ENCODE measurements around the gene MAST4. TPM values are rescaled to one million over a fixed set of nuclear protein-coding genes. Genes with fewer than 3 reads are reported as not detected.
A peak's percentile ranks its signal among the peaks of the same experiment; 100 is the strongest.

Gene MAST4
- total RNA-seq, 2 donors from 2014 or later = 11.0 to 11.5 TPM

DNA sequence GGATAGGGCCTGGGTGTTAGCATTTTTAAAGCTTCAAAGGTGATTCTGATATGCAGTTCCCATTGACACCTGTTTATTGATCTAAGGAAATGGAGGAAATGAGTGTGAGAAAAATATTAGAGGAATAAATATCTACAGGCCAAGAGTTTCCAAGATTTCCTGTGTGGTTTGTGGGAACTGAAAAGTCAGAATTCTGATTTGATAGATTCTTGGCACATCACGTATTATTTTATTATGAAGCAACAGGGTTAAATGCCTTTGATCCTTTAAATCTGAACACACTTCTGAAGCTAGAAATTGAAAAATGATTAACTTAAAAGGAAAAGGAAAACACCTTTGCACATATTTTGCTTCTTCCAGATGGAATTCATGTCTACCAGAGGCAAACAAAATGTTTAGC is 486.7 kb downstream of the MAST4 start:
- Histone ChIP-seq H3K27me3 (ENCODE audit: control insufficient read depth, insufficient read depth, low read length, poor library complexity, severe bottlenecking) (no peaks in the 10 kb centered on the region), H3K36me3 (ENCODE audit: control insufficient read depth, insufficient read depth, low read length) (no peaks in the 10 kb centered on the region), H3K9me3 (ENCODE audit: control insufficient read depth, low read length) (no peaks in the 10 kb centered on the region), H3K4me3 (ENCODE audit: low read length) (no peak overlapping the region), H3K27ac (ENCODE audit: low read depth, low read length) (no peak overlapping the region), H3K4me1 (ENCODE audit: control insufficient read depth, insufficient read depth, low read length) (no peaks in the 10 kb centered on the region), H3K9ac (ENCODE audit: extremely low read depth, low read length, poor library complexity, severe bottlenecking) (no peak overlapping the region)
- TF ChIP-seq, protein P1, sequence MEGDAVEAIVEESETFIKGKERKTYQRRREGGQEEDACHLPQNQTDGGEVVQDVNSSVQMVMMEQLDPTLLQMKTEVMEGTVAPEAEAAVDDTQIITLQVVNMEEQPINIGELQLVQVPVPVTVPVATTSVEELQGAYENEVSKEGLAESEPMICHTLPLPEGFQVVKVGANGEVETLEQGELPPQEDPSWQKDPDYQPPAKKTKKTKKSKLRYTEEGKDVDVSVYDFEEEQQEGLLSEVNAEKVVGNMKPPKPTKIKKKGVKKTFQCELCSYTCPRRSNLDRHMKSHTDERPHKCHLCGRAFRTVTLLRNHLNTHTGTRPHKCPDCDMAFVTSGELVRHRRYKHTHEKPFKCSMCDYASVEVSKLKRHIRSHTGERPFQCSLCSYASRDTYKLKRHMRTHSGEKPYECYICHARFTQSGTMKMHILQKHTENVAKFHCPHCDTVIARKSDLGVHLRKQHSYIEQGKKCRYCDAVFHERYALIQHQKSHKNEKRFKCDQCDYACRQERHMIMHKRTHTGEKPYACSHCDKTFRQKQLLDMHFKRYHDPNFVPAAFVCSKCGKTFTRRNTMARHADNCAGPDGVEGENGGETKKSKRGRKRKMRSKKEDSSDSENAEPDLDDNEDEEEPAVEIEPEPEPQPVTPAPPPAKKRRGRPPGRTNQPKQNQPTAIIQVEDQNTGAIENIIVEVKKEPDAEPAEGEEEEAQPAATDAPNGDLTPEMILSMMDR (conservative IDR thresholded peaks at IDR 0.05) = no peak
- Mint-ChIP-seq H3K27me3 (ENCODE audit: insufficient read depth) (no peaks in the 10 kb centered on the region), H3K27ac (no peak overlapping the region), H3K9me3 (no peaks in the 10 kb centered on the region), H3K4me1 (peaks cover 14% of the 10 kb centered on the region), H3K4me3 (no peak overlapping the region), H3K36me3 (ENCODE audit: low read depth) (no peaks in the 10 kb centered on the region)
- DNase-seq = no peak
- 80 to 89% methylated on average over 1 of the region's 1 CpG for WGBS, 2 experiments (ENCODE audit: insufficient coverage in 1 of 2, insufficient read length in 1 of 2)

DNA sequence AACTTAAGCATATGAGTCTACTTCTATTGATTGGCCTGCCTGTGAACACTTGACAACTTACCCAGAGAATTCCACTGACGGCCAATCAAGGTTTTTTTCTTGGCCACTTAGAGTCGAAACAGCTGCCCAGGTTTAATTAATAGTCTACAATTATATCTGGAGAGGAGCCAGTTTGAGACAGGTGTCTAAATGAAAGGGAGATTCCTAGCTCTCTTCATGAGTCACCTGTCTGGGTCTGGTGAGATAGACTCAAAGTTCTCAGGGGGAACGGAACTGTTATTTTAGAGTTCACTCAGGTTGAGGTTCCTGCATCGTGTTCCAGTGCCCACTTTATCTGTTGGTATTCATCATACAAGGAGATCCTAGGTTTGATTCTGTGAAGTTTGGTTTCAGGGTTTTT is 489.4 kb downstream of the MAST4 start:
- DNase-seq = no peak
- Histone ChIP-seq H3K4me3 (ENCODE audit: low read length) (no peak overlapping the region), H3K27me3 (ENCODE audit: control insufficient read depth, insufficient read depth, low read length, poor library complexity, severe bottlenecking) (no peaks in the 10 kb centered on the region), H3K9me3 (ENCODE audit: control insufficient read depth, low read length) (no peaks in the 10 kb centered on the region), H3K9ac (ENCODE audit: extremely low read depth, low read length, poor library complexity, severe bottlenecking) (no peak overlapping the region), H3K27ac (ENCODE audit: low read depth, low read length) (no peak overlapping the region), H3K4me1 (ENCODE audit: control insufficient read depth, insufficient read depth, low read length) (no peaks in the 10 kb centered on the region), H3K36me3 (ENCODE audit: control insufficient read depth, insufficient read depth, low read length) (no peaks in the 10 kb centered on the region)
- WGBS, 2 experiments (ENCODE audit: insufficient coverage in 1 of 2, insufficient read length in 1 of 2) = 94 to 100% methylated on average over 2 to 4 of the region's 4 CpGs
- Mint-ChIP-seq H3K27me3 (ENCODE audit: insufficient read depth) (no peaks in the 10 kb centered on the region), H3K4me3 (no peak overlapping the region), H3K36me3 (ENCODE audit: low read depth) (no peaks in the 10 kb centered on the region), H3K27ac (peak overlapping the region; percentile 15), H3K4me1 (peaks cover 20% of the 10 kb centered on the region), H3K9me3 (no peaks in the 10 kb centered on the region)
- TF ChIP-seq, protein P1 (conservative IDR thresholded peaks at IDR 0.05) = no peak

DNA sequence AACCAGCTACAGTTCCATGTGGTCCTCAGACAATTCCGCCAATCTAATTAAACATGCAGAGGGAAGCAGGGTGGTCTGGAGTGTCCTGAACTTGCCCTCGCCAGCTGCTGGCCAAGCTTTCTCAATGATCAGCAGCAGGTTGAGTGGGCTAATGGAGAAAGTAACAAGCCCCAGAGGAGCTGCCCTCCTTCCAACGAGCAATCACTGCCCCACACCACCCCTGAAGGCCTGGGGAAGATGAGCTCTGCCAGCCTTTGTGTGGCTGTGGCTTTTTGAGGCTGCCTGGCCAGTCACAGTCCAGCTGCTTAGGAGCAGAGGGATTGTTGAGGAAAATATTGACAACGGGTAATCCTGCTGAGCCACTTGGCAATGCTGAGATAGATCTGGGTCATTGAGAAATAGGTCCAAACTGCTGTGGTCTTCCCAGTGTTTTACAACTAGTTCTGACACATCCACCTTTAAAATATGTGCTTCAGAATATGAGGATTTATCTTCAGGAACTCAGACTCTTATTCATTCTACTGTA is 493.1 kb downstream of the MAST4 start:
- H3K36me3 ChIP-seq (ENCODE audit: control insufficient read depth, insufficient read depth, low read length) = no peaks in the 10 kb centered on the region
- TF ChIP-seq, protein P1 (conservative IDR thresholded peaks at IDR 0.05) = no peak
- no peak overlapping the region for H3K27ac Mint-ChIP-seq
- H3K27me3 ChIP-seq (ENCODE audit: control insufficient read depth, insufficient read depth, low read length, poor library complexity, severe bottlenecking) = no peaks in the 10 kb centered on the region
- no peak overlapping the region for H3K4me3 ChIP-seq (ENCODE audit: low read length)
- no peaks in the 10 kb centered on the region for H3K27me3 Mint-ChIP-seq (ENCODE audit: insufficient read depth)
- H3K4me1 Mint-ChIP-seq = peaks cover 36% of the 10 kb centered on the region
- H3K27ac ChIP-seq (ENCODE audit: low read depth, low read length) = no peak overlapping the region
- no peak for DNase-seq
- H3K36me3 Mint-ChIP-seq (ENCODE audit: low read depth) = no peaks in the 10 kb centered on the region
- H3K4me3 Mint-ChIP-seq = no peak overlapping the region
- H3K4me1 ChIP-seq (ENCODE audit: control insufficient read depth, insufficient read depth, low read length) = peaks cover 2% of the 10 kb centered on the region
- WGBS, 2 experiments (ENCODE audit: insufficient coverage in 1 of 2, insufficient read length in 1 of 2) = 74 to 89% methylated on average over 4 of the region's 4 CpGs
- H3K9me3 Mint-ChIP-seq = no peaks in the 10 kb centered on the region
- no peak overlapping the region for H3K9ac ChIP-seq (ENCODE audit: extremely low read depth, low read length, poor library complexity, severe bottlenecking)
- no peaks in the 10 kb centered on the region for H3K9me3 ChIP-seq (ENCODE audit: control insufficient read depth, low read length)

Data from endodermal cell (in vitro differentiated cells).